GM10266 (cell line): ENCODE data around the gene ORM2.
"Not testable (repeated sequence)": the region's sequence is repeated elsewhere in the genome, so short reads cannot be mapped to it uniquely, and the experiment has no call there.

Experiments used
- DNase-seq: peaks from one replicate; pipeline ENCODE4 v3.0.0; 2012; ENCODE audit errors: extremely low spot score
- CTCF ChIP-seq: IDR thresholded peaks from 2 replicates; pipeline ENCODE4 v1.5.1; 2012; ENCODE audit warnings: mild to moderate bottlenecking, low read depth; ENCODE audit not compliant: control insufficient read depth, insufficient read depth; ENCODE audit errors: missing control alignments

Gene ORM2

GRCh38 chr9:114329625-114330022 is at the start of gene ORM2:
Gene ORM2, plus strand, starts transcription at chr9:114329869. Its CDS starts 36 bp downstream, at chr9:114329905.
- DNase-seq, result not testable (repeated sequence)

GRCh38 chr9:114280636-114281472 is 48.8 kb upstream of the ORM2 start:
- no peak for DNase-seq
- no peak for TF ChIP-seq CTCF

- no peak for TF ChIP-seq CTCF
- no peak for DNase-seq
These were observed 48.1 kb upstream of the ORM2 start for GRCh38 chr9:114281473-114282103.

- DNase-seq, result no peak
- no peak for TF ChIP-seq CTCF
These were observed 47.6 kb upstream of the ORM2 start for GRCh38 chr9:114282104-114282485.

- TF ChIP-seq CTCF, result no peak
- no peak for DNase-seq
These were observed 47.2 kb upstream of the ORM2 start for GRCh38 chr9:114282507-114282906.

- TF ChIP-seq CTCF, result no peak
- no peak for DNase-seq
These were observed 46.7 kb upstream of the ORM2 start for GRCh38 chr9:114282926-114283325.

GRCh38 chr9:114283551-114284111 is 46.0 kb upstream of the ORM2 start:
- no peak for DNase-seq
- TF ChIP-seq CTCF, result no peak
